Ovary (tissue), 3 donors: ENCODE data around the gene THSD7A.

ENCODE experiments used
- CTCF ChIP-seq, 3 donors: fragments of 450-650 bp in 2 of 3; fragments of 200-600 bp in 1 of 3; IDR thresholded peaks; one replicate each; pipeline versions ENCODE4 v1.5.1 to v1.8.0; 2016 to 2022; ENCODE audit warnings: antibody characterized with exemption in 3 of 3, mild to moderate bottlenecking in 1 of 3
- POLR2A ChIP-seq: fragments of 450-650 bp; IDR thresholded peaks from one replicate; pipeline ENCODE4 v1.6.1; 2017; ENCODE audit warnings: antibody characterized with exemption, mild to moderate bottlenecking, moderate library complexity
- donor health status: DM: no; HTN: no; CAD: no.

GRCh38 chr7:11831156-11831735, 752 bp downstream of the THSD7A start:
- TF ChIP-seq CTCF (IDR thresholded peaks at IDR 0.05) (no peak), POLR2A (no peak)
